Amniotic stem cell (primary cell): Measurements from ENCODE around the gene PTPN20.
A peak's percentile ranks its signal among the peaks of the same experiment; 100 is the strongest.
"Not testable (repeated sequence)": the region's sequence is repeated elsewhere in the genome, so short reads cannot be mapped to it uniquely, and the experiment has no call there.

Source experiments
- DNase-seq: peaks from one replicate; lab custom pipeline; 2025; lab: John Stamatoyannopoulos, UW

The PTPN20 gene

DNA sequence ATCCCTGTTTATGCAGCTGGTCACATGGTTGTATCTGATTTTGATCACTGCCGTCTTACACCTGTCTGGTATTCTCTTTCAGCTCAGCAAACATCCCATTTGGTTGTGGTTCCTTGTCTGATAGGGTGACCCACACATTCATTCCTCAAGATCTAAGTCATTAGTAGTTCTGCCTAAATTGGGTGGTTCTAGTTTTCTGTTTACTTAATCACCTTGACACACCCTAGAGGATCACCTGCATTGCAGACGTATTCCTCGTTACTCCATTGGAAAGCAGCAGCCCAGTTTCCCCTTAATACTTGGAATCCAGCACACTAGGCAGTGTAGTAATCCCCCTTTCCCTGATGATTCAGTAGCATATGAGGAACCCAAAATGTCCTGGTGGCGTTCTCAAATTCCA is 41.3 kb downstream of the PTPN20 start:
- not testable (repeated sequence) for DNase-seq

DNA sequence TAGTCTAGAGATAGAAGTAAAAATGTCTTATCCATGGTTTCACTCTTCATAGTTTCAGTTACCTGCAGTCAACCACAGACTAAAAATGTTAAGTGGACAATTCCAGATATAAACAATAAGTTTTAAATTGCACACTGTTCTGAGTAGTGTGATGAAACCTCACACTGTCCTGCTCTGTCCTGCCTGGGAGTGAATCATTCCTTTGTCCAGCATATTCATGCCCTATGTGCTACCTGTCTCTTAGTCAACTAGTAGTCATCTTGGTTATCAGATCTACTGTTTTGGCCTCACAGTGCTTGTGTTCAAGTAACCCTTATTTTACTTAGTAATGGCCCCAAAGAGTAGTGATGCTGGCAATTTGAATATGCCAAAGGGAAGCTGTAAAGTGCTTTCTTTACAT is 49.5 kb downstream of the PTPN20 start:
- DNase-seq: not testable (repeated sequence)

DNA sequence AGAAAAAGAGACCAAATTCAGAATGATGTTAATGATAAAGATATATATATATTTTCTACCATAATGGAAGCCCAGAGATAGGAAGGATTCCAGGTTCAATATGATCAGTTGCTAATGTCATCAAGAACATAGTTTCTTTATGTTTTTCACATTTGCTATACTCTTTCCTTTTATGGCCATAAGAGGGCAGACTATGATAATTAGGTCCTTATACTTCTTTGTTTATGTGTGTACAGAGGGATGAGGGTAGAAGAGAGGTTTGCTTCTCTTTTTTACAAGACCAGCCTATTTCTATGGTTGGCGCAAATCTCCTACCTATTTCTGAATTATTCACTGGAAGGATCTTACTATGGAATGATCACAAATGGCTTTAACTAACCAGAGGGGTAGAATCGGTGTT is 52.1 kb downstream of the PTPN20 start:
- DNase-seq: not testable (repeated sequence)

DNA sequence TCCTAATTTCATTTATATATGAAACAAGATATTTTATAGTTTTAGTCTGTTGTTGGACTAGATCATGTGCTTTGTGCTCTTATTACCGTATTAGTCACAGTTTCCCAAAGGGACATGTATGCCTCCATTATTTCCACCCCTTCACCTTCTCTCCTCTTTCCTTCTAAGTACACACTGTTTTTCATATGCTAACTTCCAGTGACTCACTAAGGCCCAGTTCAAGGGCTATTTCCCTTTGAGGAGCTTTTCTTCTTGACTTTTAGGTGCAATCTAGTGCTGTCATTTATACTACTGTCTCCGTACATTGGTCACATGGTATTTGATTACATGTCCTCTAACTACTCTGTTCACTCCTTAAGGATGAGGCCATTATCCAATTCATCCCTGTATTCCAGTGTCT is 55.8 kb downstream of the PTPN20 start:
- not testable (repeated sequence) for DNase-seq

DNA sequence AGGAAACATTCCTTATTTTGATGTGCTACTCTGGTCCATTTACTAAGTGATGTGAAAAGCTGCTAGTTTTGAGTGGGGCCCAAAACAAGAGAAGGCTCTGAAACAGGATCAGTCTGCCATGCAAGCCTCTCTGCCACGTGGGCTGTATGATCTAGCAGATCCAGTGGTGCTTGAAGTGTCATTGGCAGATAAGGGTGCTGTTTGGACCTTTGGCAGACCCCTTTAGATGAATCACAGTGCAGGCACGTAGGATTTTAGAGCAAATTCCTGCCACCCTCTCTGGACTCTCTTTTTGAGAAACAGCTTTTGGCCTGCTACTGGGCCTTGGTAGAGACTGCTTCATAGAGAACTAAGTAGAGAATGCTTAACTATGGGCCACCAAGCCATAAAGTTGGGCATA is 69.0 kb downstream of the PTPN20 start:
- DNase-seq: not testable (repeated sequence)

DNA sequence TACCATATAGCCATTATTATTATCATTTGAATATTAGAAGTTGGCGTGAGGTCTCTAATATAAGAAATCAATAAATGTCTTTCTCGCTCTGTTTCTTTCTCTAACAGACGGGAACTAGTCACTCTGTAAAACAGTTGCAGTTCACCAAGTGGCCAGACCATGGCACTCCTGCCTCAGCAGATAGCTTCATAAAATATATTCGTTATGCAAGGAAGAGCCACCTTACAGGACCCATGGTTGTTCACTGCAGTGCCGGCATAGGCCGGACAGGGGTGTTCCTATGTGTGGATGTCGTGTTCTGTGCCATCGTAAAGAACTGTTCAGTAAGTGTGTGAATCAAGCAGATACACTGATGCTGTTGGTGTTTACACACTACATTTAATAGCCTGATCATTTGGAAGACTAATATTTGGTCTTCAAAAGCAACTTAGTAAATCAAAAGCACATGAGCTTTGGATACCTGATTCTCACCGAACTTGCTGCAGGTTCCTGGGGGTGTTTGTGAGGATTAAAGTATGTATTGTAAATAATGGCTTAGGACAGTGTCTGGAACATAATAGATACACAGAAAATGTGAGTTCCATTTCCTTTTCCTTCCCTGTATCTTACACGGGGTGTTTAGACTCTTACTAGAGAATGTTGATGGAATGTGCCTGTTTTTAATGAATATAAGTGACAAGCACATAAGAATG is 76.2 kb downstream of the PTPN20 start:
- not testable (repeated sequence) for DNase-seq

DNA sequence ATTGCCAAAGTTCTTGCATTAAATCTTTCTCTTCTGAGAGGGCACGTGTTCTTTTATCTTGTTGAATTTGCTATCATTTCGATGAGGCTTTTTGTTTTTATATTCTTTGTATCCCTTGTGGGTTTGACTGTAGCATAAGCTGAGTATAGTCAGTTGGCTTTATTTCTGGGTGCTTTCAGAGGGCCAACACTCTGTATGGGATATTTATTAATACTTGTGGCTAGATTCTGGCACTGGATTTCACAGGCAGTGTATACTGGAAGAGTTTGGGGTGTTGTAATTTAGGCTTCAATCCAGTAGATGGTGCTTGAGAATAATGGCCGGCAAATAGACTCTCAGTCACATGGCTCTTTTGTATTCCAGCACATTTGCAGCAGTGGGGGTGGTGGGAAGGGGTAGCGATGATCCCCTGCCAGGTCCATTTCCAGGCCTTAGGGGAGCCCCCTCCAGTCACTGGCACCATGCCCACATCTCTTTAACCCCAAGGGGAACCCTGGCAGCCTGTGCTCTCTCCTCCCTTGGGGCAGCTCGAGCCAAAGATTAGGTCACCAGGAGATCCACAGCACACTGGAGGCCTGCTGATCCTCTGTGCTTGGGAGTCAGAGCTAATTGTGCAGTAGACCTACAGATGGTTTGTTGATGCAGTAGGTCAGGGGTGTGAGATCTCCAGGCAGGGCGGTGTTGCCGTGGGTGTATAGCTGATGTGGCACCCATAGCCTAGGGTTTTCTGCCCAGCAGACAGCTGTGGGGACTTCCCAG is 81.8 kb downstream of the PTPN20 start:
- DNase-seq: peak; percentile 20

DNA sequence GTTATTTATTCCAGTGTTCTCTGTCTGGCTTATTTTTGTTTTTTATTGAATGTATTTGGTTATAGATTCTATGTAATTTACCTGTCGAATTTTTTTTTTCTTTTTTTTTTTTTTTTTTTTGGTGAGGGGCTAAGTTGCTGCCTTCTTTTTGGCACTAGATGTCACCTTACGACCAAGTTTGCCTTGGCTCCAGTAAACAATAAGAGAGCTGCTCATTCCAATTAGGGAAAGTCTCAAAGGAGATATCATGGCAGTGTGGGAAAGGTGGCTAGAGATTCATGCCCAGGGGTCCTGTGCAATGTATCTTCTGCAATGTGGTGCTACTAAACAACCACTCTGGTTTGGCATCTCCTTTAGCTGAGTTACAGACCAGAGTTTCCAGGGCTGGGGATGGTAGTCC is 84.0 kb downstream of the PTPN20 start:
- no peak for DNase-seq

DNA sequence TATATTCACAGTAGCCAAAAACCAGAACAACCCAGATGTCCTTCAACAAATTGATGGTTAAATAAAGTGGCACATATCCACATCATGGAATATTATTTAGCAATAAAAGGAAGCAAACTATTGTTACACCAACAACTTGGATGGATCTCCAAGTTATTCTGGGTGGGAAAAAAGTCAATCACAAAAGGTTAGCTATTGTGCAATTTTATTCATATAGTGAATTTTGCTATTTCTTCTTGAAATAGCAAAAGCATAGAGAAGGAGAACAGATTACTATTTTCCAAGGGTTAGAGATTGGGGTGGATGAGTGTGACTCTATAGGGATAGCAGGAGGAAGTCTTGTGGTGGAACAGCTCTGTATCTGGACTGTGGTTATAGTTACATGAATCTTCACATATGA is 87.0 kb downstream of the PTPN20 start:
- no peak for DNase-seq

DNA sequence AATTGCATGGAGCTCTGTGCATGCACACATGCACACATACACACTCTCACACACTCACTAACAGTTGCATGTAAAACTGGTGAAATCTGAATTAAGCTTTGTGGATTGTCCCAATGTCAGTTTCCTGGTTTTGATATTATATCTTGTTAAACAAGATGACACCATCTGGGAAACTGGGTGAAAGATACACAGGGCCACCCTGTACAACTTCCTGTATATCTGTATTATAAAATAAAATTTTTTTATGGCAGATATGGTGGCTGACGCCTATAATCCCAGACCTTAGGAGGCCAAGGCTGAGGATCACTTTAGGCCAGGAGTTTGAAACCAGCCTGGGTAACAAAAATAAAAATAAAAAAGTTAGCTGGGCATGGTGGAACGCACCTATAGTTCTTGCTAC is 87.4 kb downstream of the PTPN20 start:
- no peak for DNase-seq

DNA sequence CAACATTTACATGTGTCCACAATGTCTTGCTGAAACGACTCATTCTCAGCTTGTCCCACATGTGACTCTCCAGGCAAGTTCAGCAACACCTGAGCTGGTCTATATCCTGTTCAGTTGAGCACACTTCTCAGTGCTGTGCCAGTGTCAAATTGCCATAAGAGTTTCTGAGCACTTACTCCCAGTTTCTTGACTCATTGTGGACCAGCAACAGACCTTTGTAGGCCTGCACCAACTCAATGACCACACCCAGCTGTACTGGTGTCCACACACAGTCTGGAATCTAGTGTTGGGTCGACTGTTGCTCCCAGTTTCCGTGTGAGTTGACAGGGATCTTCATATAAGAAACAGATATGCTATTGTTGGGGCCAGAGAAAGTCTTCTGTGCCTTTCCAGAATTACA is 88.0 kb downstream of the PTPN20 start:
- no peak for DNase-seq

DNA sequence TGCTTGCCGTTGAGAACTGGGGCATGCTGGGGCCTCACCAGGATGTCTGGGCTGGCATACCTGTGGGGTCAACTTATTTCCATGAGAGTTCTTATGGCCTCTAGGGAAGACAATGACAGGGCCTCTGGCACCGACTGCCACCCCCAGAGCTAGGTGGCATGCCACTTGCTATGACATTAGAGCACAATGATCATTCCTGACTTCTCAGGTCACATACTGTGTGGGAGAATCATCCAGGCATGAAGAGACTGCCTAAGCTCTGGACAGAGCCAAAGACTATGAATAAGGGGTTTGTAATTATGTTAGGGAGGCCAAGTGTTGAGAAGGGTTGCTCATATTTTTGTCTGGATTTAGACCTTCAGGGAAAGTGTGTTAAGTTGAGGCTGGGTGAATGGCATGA is 97.5 kb downstream of the PTPN20 start:
- DNase-seq: no peak

DNA sequence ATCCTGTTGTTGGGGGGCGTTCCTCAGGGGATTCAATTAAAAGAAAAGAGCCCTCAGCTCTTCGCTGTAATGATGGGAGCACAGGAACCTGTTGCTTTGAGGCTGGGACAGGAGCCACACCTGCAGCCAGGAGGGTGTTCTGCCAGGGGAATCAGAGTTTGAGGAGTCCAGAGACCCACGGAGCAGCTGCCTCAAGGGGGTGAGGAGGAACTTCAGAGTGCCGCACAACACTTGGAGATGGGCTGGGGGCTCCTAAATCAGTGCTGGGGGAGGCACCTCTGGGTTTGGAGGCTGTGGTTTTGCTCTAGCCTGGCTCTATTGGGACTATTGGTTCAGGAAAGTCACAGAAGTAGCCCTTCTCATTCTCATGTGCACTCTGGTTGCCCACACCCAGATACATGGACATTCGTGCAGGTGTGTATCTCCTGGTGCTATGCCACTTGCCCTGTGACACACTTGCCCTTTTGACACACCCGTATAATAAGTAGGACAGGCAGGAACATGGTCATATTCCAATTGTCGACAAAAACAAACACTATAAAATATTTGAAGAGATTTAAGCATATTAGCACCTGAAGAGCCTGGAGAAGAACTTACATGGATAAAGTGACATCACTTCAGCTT is 98.1 kb downstream of the PTPN20 start:
- DNase-seq: no peak

DNA sequence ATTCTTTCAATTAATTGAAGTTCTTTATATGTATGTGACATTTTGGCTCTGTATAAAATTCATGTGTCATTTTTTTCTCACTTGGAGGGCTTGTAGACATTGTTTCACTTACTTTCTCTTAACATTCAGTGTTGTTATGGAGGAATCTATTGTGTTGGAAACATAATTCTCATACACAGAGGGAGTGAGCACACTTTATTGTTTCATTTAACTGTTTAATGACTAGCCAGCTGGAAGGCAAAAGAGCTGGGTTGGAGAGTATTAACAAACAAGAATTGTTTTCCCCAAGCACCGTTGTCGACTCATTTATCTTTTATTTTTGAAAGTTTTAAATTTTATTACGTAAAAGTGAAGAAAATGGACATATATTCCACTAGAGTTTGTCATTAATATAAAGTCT is 98.8 kb downstream of the PTPN20 start:
- no peak for DNase-seq

DNA sequence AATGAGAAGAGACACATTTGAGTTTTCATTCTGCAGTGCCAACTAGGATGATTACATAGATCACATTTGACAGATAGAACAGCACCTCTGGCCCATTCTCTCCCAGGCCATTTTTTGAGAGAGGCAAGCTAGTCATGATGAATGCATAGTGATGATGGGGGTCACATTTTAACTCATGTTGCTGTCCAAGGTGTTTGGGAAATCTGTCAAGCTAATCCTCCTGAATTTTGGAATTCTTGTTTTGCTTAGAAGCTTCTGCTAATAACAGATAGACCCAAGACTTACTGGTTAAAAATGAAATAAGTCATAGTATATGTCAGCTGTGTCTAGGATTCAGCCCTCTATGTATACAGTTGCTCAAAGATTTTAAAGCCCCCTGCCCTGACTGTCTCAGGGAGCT is 101.0 kb downstream of the PTPN20 start:
- no peak for DNase-seq

DNA sequence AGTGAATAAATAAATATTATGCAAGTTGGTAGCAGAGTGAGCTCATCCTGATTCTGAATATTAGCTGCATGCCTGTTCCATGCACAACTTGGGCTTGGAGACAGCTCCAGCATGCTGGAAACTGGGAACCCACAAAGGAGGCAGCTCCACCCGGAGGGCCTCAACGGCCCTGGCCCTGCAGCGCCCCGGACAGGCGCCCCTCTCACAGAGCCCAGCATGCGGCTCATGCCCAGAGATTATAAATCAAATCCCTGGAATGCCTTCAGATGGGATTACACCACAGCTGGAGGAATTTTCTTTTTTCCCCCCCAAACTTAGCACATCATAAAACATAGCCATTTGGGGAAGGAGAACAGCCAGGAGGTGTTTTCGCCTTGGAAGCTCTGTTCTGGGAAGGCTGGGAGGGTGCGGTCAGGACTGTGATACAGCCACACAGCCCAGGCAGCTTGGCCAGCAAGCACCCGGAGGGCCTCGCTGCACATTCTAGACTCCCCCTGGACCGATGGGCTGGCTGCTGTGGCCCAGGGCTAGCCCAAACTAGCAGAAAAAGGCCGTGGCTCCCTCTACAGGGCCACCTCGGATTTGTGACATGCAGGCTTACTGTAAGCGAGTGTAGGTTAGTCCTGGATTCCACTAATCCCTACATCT is 102.4 kb downstream of the PTPN20 start:
- no peak for DNase-seq

DNA sequence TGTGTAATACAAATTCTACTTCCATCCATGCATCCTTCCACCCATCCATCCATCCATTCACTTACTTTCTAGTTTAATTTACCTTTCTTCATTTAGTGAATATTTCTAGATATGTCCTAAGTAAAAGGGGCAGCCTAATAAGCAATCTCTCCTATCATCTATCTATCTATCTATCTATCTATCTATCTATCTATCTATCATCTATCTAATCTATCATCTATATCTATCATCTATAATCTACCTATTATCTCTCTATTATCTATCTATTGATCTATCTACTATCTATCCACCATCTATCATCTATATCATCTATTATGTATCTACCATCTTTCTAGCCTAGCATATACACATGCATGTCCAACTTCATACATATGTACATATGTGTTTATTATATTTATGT is 104.2 kb downstream of the PTPN20 start:
- DNase-seq: no peak

DNA sequence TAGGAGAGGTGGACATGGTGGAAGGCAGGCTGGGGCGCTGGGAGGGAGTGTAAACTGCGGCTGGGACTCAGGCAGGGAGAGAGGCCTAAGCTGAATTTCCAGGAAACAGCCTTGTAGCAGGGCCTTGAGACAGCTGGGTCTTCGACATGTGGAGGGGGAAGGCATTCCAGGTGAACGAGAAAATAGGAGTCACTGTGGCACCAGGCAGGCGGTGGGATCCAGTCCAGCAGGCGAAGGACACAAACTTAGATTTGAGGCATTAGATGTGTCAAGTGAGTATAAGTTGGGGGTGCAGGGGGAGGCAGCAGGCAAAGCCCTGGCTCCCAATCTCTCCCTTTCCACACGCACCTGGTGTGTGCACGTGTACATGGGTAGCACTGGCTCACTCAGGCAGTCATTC is 105.3 kb downstream of the PTPN20 start:
- DNase-seq: no peak

DNA sequence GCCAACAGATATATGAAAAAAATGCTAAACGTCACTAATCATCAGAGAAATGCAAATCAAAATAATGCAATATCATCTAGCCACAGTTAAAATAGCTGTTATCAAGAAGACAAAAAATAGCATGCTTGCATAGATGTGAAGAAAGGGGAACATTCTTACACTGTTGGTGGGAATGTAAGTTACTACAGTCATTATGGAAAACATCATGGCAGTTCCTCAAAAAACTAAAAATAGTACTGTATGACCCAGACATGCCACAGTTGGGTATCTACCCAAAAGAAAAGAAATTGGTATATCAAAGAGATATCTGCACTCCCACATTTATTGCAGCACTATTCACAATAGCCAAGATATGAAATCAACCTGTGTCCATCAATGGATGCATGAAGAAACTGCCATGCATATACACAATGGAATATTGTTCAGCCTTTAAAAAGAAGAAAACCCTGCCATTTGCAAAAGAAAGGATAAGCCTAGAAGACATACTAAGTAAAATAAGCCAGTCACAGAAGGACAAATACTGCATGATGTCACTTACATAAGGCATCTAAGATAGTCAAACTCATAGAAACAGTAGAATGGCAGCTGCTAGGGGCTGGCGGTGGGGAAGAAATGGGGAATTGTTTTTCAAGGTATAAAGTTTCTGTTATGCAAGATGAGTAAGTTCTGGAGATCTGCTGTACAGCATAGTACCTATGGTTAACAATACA is 107.0 kb downstream of the PTPN20 start:
- DNase-seq: no peak

DNA sequence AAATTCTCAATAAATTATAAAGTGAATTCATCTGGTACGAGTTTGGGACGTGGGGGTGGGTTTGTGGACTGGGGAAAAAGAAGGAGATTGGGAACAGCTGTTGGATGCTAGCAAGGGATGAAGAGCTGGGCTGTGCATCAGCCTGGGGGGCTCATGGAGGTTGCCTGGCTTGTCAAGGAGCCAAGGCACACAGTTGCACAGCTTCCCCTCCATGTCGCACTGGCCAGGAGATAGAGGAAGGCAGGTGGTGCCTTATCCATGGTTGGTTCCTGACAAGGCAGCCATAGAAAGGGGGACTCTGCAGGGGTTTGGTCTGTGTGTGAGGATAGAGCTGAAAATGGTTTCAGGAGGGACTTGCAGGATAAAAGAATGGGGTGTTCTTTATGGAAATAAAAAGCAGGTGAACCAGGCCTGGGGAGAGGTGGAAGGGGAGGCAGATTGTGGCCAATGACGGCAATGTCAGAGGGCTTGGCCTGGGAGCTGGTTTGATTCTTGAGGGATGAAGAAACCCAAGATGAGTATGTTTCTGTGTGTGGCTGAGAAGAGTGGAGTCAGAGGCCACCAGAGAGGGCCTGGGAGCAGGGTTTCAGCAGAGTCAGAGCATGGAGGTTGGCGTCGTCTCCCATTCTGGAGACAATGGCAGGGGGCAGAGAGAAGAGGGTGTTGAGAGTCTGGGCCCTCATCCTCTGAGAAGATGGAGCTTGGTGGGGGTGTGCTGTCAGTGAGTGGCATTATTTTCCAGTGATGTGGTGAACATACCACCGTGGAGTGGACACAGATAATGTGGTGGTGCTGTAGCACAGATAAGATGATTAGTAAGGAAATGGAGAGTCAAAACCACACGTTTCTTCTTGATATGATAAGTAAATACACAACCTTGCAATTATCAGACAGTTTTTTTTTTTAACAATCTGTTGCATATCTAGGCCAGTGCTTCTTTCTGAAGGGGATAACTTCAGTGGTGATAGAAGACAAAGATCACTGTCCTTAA is 108.2 kb downstream of the PTPN20 start:
- DNase-seq: no peak

DNA sequence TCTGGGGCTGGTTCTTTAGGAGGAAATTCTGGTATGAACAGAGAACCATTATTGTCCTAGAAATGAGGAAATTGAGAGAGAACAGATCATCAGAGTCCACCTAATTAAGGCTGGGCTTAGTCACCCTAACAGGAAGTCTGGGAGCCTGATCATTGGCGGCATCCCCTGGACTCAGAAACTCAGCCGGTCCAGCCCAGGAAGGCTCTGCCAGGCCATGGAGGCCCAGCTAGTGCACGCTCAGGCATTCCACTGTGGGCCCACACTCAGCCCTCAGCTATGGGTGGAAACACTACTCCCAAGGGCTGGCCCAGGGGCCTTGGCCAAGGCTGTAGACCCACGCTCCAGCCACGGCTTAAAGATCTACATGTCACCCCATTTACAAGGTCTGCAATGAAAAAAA is 109.2 kb downstream of the PTPN20 start:
- DNase-seq: no peak
